Measurements from ENCODE around the gene BICD2. TPM values are rescaled to one million over a fixed set of nuclear protein-coding genes. Genes with fewer than 3 reads are reported as not detected.

The BICD2 gene
- total and polyA plus RNA-seq, 2 of the 8 experiments (the other 6 are each of a cell fraction or from before 2014, with no cell fraction given), result 6.6 to 22.8 TPM

GRCh38 chr9:92710368-92710767 lies 54.3 kb downstream of the BICD2 start:
- no peaks in the 10 kb centered on the region for H3K27me3 ChIP-seq (replicated peaks in 1 of 4; ENCODE audit: control insufficient read depth in 3 of 4, extremely low read depth in 1 of 4, insufficient read depth in 3 of 4, low read length in 3 of 4)
- CTCF ChIA-PET (ENCODE audit: partially characterized antibody), result no interaction called here
- H3K79me2 ChIP-seq (ENCODE audit: control insufficient read depth in 1 of 2, insufficient read depth in 2 of 2, low read length in 2 of 2), result no peaks in the 10 kb centered on the region
- H3K56ac ChIP-seq (replicated peaks; ENCODE audit: insufficient read length, low read depth, low read length), result no peak overlapping the region
- H3K4ac ChIP-seq (replicated peaks; ENCODE audit: insufficient read length, low read depth, low read length), result no peak overlapping the region
- H3K9me3 ChIP-seq (ENCODE audit: insufficient read depth in 2 of 2, low read depth in 1 of 2, low read length in 1 of 2), result no peaks in the 10 kb centered on the region
- H3K27ac ChIP-seq (ENCODE audit: low read depth, low read length), result no peak overlapping the region
- H3K36me3 ChIP-seq (ENCODE audit: control insufficient read depth in 2 of 4, insufficient read depth in 4 of 4, low read length in 3 of 4), result peaks cover 8 to 17% (median 13%) of the 10 kb centered on the region in 4 experiments
- H2AK5ac ChIP-seq (ENCODE audit: low read depth, low read length), result no peak overlapping the region
- H3K4me1 ChIP-seq (replicated peaks in 1 of 4; ENCODE audit: control insufficient read depth in 3 of 4, insufficient read depth in 4 of 4, low read length in 3 of 4), result no peaks in the 10 kb centered on the region
- 79% methylated on average over 3 of the region's 3 CpGs; no CpG with 5 or more reads in 1 of the 2 experiments for WGBS, 2 experiments (ENCODE audit: extremely low coverage in 1 of 2, insufficient coverage in 1 of 2, insufficient read length in 1 of 2, insufficient replicate concordance in 2 of 2, low coverage in 1 of 2, low lambda C conversion rate in 2 of 2, missing lambda C conversion rate in 1 of 2)
- H2BK12ac ChIP-seq (ENCODE audit: low read depth, low read length), result no peak overlapping the region
- H2BK5ac ChIP-seq (ENCODE audit: low read depth, low read length), result no peak overlapping the region
- no peak overlapping the region for H3K14ac ChIP-seq (ENCODE audit: insufficient read length)
- H2AFZ ChIP-seq (ENCODE audit: low read length), result no peak overlapping the region
- H2BK20ac ChIP-seq (ENCODE audit: low read length), result no peak overlapping the region
- no peak overlapping the region for H4K8ac ChIP-seq (ENCODE audit: extremely low read depth, insufficient read depth, low read length)
- no peak for DNase-seq (ENCODE audit: low read depth in 1 of 2, low spot score in 2 of 2)
- H3K79me1 ChIP-seq (ENCODE audit: low read depth, low read length), result no peaks in the 10 kb centered on the region; the same call in 1 of the 2 replicates
- H4K5ac ChIP-seq (ENCODE audit: insufficient read length, low read depth, low read length), result no peak overlapping the region
- no peak overlapping the region for H3K23ac ChIP-seq (ENCODE audit: insufficient read length)
- H3K4me3 ChIP-seq (ENCODE audit: extremely low read depth in 1 of 4, insufficient read depth in 2 of 4, low read depth in 3 of 4, low read length in 4 of 4), result no peak overlapping the region
- no peak overlapping the region for H2BK15ac ChIP-seq (ENCODE audit: low read length)
- POLR2A ChIA-PET (ENCODE audit: partially characterized antibody), result no interaction called here
- H3K9ac ChIP-seq (replicated peaks in 1 of 4; ENCODE audit: extremely low read depth in 1 of 4, low read depth in 3 of 4, low read length in 3 of 4), result no peak overlapping the region
- H4K20me1 ChIP-seq (replicated peaks in 1 of 2; ENCODE audit: control insufficient read depth in 1 of 2, insufficient read depth in 2 of 2, low read length in 2 of 2), result peaks cover 0 to 7% of the 10 kb centered on the region in 2 experiments
- H2BK120ac ChIP-seq (replicated peaks; ENCODE audit: low read depth, low read length), result no peak overlapping the region
- H4K91ac ChIP-seq (replicated peaks; ENCODE audit: insufficient read length, low read length), result no peak overlapping the region
- FAIRE-seq, result no peak
- H3K23me2 ChIP-seq (ENCODE audit: low read depth, low read length), result no peaks in the 10 kb centered on the region
- no peak overlapping the region for H3K18ac ChIP-seq (ENCODE audit: extremely low read depth, low read length)
- no peak overlapping the region for H3K4me2 ChIP-seq (ENCODE audit: insufficient read depth in 1 of 2, low read depth in 2 of 2, low read length in 2 of 2)
- TF ChIP-seq ZNF274 (IDR thresholded peaks at IDR 0.05; ENCODE audit: borderline replicate concordance, extremely low read depth, low read length), result no peak
- TF ChIP-seq TCF12 (IDR thresholded peaks at IDR 0.05; ENCODE audit: low read depth, low read length), result no peak
- no peak for TF ChIP-seq CHD2 (IDR thresholded peaks at IDR 0.05; ENCODE audit: low read length)
- no peak for TF ChIP-seq E2F6 (IDR thresholded peaks at IDR 0.05)
- TF ChIP-seq SP1 (IDR thresholded peaks at IDR 0.05; ENCODE audit: low read depth, low read length), result no peak
- TF ChIP-seq RNF2 (IDR thresholded peaks at IDR 0.05; ENCODE audit: borderline replicate concordance, low read depth, low read length, missing control alignments, poor library complexity, severe bottlenecking), result no peak
- no peak for TF ChIP-seq SRF (IDR thresholded peaks at IDR 0.05; ENCODE audit: low read depth, low read length)
- no peak for TF ChIP-seq POLR2AphosphoS5 (IDR thresholded peaks at IDR 0.05; ENCODE audit: low read depth, low read length)
- no peak for TF ChIP-seq PHF8 (conservative IDR thresholded peaks at IDR 0.05; ENCODE audit: low read depth, low read length)
- TF ChIP-seq, protein P1, sequence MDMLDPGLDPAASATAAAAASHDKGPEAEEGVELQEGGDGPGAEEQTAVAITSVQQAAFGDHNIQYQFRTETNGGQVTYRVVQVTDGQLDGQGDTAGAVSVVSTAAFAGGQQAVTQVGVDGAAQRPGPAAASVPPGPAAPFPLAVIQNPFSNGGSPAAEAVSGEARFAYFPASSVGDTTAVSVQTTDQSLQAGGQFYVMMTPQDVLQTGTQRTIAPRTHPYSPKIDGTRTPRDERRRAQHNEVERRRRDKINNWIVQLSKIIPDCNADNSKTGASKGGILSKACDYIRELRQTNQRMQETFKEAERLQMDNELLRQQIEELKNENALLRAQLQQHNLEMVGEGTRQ (IDR thresholded peaks at IDR 0.05; ENCODE audit: low read length), result no peak
- TF ChIP-seq CBX5 (IDR thresholded peaks at IDR 0.05; ENCODE audit: low read depth, low read length), result no peak
- no peak for TF ChIP-seq NRF1 (IDR thresholded peaks at IDR 0.05; ENCODE audit: low read depth, low read length)
- TF ChIP-seq POU5F1 (IDR thresholded peaks at IDR 0.05; ENCODE audit: low read depth, low read length), result no peak
- TF ChIP-seq POLR2A (IDR thresholded peaks at IDR 0.05; ENCODE audit: control extremely low read depth in 1 of 2, low read depth in 2 of 2, low read length in 2 of 2), result no peak

Data from H1 (cell line).